ENCODE measurements around the gene RET.

DNA sequence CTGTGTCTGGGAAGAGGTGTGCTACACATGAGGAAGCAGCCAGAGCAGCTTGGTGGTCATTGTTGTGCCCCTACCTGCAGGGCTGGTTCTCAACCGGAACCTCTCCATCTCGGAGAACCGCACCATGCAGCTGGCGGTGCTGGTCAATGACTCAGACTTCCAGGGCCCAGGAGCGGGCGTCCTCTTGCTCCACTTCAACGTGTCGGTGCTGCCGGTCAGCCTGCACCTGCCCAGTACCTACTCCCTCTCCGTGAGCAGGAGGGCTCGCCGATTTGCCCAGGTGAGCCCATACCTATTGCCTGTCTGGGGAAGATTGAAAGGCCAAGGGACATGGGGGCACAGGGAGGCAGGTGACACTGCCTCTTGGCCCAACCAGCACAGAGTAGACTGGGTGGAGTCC lies 32.1 kb downstream of the RET start:
- no peak for TF ChIP-seq CTCF (IDR thresholded peaks at IDR 0.05)
- TF ChIP-seq POLR2A (IDR thresholded peaks at IDR 0.05), result no peak
